ENCODE results near the gene C1QTNF3. TPM values are rescaled to one million over a fixed set of nuclear protein-coding genes. Genes with fewer than 3 reads are reported as not detected.

The C1QTNF3 gene
- total and polyA plus RNA-seq, 2 experiments from 2014 or later, result 1.7 to 2.0 TPM

- TF ChIP-seq REST (IDR thresholded peaks at IDR 0.05; ENCODE audit: unreplicated experiment), result no peak
- TF ChIP-seq CTCF (conservative IDR thresholded peaks at IDR 0.05; ENCODE audit: low read depth in 2 of 2), result no peak
- no peak for TF ChIP-seq JUNB (IDR thresholded peaks at IDR 0.05; ENCODE audit: unreplicated experiment)
- TF ChIP-seq ZNF462 (CRISPR knock-in tag; IDR thresholded peaks at IDR 0.05), result no peak
- TF ChIP-seq ZNF331 (CRISPR knock-in tag; IDR thresholded peaks at IDR 0.05; ENCODE audit: low read depth), result no peak
- no peak for TF ChIP-seq CREB1 (CRISPR knock-in tag; IDR thresholded peaks at IDR 0.05; ENCODE audit: low read depth)
Observed at GRCh38 chr5:33976307-33976706, 66.7 kb downstream of the C1QTNF3 start (continued).

Data from GM23338 (cell line).